Measurements from ENCODE around the gene UAP1L1.
A peak's percentile ranks its signal among the peaks of the same experiment; 100 is the strongest.
"Not testable (repeated sequence)": the region's sequence is repeated elsewhere in the genome, so short reads cannot be mapped to it uniquely, and the experiment has no call there.

The UAP1L1 gene
- total RNA-seq, result 35.1 to 52.8 reads per million in 2 donors

- peak; percentile 64 for DNase-seq
Measured at GRCh38 chr9:137077010-137077747, at the start of gene UAP1L1. Gene UAP1L1 (plus strand): TSS chr9:137077517. CDS start chr9:137077533, 16 bp downstream.

GRCh38 chr9:137028263-137029057 is 48.9 kb upstream of the UAP1L1 start:
- DNase-seq, result peak; percentile 64

GRCh38 chr9:137029058-137029936 is 48.0 kb upstream of the UAP1L1 start:
- no peak for DNase-seq

- DNase-seq, result no peak
Measured at GRCh38 chr9:137030006-137030405, 47.3 kb upstream of the UAP1L1 start.

GRCh38 chr9:137030538-137031527 is 46.5 kb upstream of the UAP1L1 start:
- no peak for DNase-seq

GRCh38 chr9:137031904-137032640 is 45.2 kb upstream of the UAP1L1 start, which contains the start of gene FUT7:
Gene FUT7 (minus strand): TSS chr9:137032088. CDS start chr9:137031991, 97 bp downstream.
- no peak for DNase-seq

GRCh38 chr9:137032858-137033257 is 44.5 kb upstream of the UAP1L1 start:
- DNase-seq, result no peak

- DNase-seq, result not testable (repeated sequence)
Measured at GRCh38 chr9:137033481-137033880, 43.8 kb upstream of the UAP1L1 start.

- no peak for DNase-seq
Measured at GRCh38 chr9:137034039-137034708, 43.1 kb upstream of the UAP1L1 start.

- DNase-seq, result peak; percentile 63
Measured at GRCh38 chr9:137034709-137035506, 42.4 kb upstream of the UAP1L1 start.

GRCh38 chr9:137035507-137035834 is 41.8 kb upstream of the UAP1L1 start:
- no peak for DNase-seq

GRCh38 chr9:137035937-137036336 is 41.4 kb upstream of the UAP1L1 start:
- no peak for DNase-seq

GRCh38 chr9:137037035-137037434 is 40.3 kb upstream of the UAP1L1 start:
- no peak for DNase-seq

- no peak for DNase-seq
Measured at GRCh38 chr9:137037483-137037882, 39.8 kb upstream of the UAP1L1 start.

GRCh38 chr9:137038916-137039315 is 38.4 kb upstream of the UAP1L1 start:
- no peak for DNase-seq

GRCh38 chr9:137039611-137040366 is 37.5 kb upstream of the UAP1L1 start:
- DNase-seq, result no peak

- DNase-seq, result no peak
Measured at GRCh38 chr9:137040568-137040967, 36.7 kb upstream of the UAP1L1 start.

GRCh38 chr9:137041124-137041523 is 36.2 kb upstream of the UAP1L1 start:
- no peak for DNase-seq

Data from activated gamma-delta T cell (primary cell).